HG03521 (cell line): ENCODE results near the gene NCS1.

Experiments used
- ATAC-seq: cut with Tn5 transposase; IDR thresholded peaks from one replicate; pipeline ENCODE4 v1.9.1; 2021; ENCODE audit warnings: mild to moderate bottlenecking, moderate library complexity; ENCODE audit not compliant: unreplicated experiment

The NCS1 gene

DNA sequence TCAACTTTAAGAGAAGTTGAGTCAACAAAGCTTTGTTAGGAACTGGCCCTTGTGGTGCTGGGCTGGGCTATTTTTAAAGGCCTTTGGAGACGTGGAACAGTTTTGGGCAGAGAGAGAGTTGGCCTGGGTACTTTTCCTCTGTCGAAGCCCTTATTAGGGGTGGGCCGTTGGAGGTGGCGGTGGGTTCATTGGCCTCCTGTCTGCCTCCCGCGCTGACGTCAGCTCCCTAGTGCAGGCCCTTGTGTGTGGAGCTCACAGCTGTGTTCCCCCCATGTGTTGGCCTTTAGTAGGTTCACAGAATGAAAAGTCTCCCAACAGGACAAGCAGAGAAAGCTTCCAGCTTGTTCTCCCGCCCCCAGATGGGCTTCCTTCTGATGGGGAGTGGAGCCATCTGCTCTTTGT lies 2.7 kb downstream of the NCS1 start:
- ATAC-seq: no peak

GRCh38 chr9:130175355-130175754 lies 3.2 kb downstream of the NCS1 start:
- no peak for ATAC-seq

DNA sequence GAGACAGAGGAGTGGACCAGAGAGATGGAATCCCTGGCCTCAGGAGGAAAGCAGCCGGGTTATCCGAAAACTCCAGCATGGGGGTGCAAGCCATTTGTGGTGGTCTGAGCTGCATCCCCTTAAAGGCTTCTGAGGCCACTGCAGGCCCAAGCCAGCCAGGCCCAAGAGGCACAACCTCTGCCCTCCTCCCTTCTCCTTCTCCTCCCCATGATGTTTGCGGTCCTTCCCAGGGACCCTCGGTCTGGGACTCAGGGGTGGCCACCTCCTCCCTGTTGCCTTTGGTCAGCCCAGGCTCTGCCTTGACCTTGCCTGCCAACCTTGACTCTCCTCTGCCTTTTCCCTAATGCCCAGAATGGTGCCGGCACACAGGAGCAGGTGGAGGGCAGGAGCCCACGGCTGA lies 4.6 kb downstream of the NCS1 start:
- ATAC-seq: no peak

GRCh38 chr9:130177898-130178805 lies 5.9 kb downstream of the NCS1 start:
- no peak for ATAC-seq

DNA sequence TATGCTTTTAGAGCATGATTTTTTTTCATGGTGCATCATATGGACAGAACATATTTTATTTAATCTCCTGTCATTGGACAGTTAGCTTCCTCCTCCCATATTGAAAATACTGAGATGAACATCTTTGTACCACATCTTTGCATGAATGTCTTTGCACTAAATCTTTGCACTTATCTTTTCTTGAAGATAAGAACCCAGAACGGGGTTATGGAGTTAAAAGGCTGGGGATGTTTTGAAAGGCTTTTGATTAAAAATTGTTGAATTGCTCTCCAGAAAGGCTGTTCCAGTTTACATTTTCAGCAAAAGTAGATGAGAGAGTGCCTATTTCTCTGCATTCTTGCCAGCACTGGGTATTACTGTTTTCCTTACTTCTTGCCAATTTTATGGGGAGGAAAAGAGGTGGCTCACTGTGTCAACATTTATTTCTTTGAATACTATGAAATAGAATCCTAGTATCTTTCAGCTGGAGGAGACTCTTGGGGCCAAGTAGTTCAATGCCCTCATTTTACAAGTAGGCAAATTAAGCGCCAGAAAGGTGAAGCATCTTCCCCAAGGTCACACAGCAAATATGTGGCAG lies 7.2 kb downstream of the NCS1 start:
- ATAC-seq: no peak

DNA sequence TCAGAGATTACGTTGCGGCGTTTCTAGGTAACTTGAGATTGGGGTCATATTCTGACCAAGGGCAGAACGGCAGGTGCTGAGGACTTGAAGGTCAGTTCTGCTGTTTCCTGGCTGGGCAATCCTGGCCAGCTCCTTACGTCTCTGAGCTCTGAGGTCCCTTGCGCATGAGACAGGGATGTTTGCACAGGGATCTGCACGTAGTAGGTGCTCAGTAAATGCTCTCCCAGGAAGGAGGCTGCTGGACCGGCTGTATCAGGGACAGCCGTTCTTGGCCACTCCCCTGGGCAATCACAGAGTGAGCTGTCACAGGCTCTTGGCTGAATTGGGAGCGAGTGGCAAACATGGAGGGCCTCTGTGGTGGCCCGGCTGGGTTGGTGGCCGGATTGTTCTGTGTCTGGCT lies 8.3 kb downstream of the NCS1 start:
- ATAC-seq: no peak

DNA sequence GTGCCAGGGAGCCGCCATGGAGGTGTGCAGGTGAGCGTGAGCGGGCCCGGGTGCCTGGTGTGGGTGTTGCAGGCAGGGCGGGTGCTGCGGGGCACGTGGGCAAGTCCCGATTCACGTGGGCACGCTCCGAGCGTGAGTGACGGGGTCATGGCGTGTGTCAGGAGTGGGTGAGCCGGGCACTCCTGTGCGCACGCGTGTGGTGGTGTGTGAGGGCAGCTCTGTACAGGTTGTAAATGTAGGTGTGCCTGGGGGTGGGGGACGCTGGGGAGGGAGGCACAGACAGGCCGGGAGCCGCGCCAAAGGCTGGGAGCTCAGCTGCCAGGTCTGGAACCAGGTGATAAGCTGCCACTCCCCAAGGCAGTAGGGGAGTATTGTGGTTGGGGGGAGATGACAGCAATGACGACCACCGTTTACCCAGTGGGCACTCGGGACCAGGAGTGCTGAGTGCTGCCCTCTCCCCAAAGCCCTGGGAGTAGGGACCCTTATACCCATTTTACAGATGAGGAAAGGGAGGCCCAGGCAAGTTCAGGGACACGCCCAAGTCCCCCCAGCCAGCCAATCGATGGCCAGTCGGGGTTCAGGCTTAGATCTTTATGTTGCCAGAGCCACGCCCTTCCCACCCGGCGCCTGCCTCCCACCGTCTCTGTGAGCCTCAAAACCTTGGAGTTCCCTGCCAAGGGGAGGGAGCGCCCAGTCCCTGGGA lies 9.6 kb downstream of the NCS1 start:
- no peak for ATAC-seq

GRCh38 chr9:130182381-130182909 lies 10.2 kb downstream of the NCS1 start:
- no peak for ATAC-seq

DNA sequence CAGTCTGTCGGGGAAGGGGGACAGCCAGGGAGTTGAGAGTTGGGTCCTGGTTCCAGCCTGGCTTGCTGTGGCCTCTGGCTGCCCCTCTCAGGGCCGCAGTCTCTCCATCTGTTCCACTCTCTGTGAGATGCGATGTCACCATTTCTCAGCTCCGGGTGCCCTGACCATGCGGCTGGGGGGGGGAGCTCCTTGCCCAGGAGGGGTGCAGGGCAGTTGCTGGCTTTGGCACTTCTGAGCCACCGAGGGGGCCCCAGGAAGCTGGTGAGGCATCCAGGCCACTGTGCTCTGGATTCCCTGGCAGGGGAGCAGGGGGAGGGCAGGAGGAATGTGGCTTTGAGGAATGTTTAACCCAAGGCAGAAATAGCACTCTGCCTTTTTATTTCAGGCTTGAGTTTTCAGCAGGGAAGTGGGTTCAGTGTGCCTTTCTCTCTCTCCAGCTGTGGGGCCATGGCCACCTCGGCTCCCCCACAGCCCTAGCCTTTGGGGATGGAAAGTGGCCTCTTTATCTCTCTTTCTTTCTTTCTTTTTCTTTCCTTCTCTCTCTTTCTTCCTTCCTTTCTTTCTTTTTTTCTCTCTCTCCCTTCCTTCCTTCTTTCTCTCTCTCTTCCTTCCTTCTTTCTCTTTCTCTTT lies 11.0 kb downstream of the NCS1 start:
- ATAC-seq: no peak

DNA sequence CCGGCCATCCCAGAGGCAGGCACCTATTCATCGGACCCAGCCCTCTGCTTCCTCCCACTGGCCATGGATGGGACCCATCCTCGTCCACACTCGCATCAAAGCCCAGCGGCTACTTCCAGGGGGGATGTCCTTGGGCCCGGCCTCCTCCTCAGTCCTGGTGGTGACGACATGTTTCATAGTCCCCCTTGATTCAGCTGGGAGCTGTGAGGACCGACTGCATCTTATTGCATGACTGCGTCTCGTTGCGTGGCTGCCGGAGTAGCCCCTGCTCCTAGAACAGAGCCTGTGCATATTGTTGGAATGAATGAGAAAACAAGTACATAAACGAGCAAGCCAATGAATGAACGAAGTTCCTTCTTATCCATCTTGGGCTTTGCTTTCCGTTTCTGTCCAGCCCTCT lies 12.8 kb downstream of the NCS1 start:
- ATAC-seq: no peak

- ATAC-seq: no peak
Observed at GRCh38 chr9:130185490-130186031, 13.4 kb downstream of the NCS1 start.

DNA sequence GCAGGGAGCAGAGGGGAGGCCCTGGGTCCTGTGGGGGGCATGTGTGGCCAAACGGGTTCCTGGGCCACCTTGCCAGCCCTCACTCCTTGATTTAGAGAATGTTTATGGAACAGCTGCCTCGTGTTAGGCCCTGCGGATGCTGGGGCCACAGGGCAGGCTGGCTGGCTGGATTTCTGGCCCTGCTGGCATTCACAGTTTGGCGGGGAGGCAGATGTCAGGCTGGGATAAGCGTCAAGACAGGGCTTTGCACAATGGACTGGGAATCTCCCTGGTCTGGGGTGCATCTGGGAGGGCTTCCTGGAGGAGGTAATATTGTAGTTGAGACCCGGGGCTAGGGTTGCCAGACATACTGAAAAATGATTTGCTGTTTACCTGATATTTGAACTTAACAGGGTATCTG lies 13.8 kb downstream of the NCS1 start:
- ATAC-seq: no peak

DNA sequence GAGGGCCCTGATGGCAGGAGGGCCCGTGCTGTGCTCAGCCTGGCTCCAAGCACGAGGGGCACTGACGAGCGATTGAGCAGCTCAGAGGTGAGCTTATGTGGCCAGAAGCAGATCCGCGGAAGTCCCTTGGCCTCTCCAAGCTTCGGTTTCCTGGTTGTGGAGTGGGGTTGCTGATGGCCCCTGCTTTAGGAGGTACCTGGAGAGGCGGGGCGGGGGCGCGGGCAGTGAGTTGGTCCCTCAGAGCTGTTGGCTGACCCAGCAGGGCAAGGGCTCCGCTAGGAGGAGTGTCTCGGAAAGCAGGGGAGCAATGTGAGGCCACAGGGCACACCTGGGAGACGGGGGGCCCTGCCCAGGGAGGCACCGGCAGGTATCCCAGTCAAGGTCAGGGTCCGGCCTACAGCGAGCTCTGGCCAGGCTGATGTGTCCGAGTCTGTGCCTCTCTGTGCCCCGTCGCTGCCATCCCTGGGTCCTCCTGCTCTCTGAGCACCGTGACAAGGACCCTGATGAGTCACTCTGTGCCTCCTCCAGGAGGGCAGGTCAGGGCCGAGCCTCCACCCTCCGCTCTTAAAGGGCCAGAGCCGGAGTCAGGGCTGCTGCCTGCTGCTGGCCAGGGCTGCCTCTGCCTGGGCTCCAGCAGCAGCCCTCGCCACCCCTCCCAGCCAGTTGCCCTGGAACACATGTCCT lies 14.8 kb downstream of the NCS1 start:
- ATAC-seq: no peak

GRCh38 chr9:130187523-130187846 lies 15.3 kb downstream of the NCS1 start:
- ATAC-seq: no peak

GRCh38 chr9:130188860-130189481 lies 16.8 kb downstream of the NCS1 start:
- ATAC-seq: no peak

- ATAC-seq: no peak
Observed at GRCh38 chr9:130189840-130190239, 17.6 kb downstream of the NCS1 start.

- ATAC-seq: no peak
Observed at GRCh38 chr9:130191068-130191748, 19.0 kb downstream of the NCS1 start.

- ATAC-seq: no peak
Observed at GRCh38 chr9:130191749-130192120, 19.5 kb downstream of the NCS1 start.

DNA sequence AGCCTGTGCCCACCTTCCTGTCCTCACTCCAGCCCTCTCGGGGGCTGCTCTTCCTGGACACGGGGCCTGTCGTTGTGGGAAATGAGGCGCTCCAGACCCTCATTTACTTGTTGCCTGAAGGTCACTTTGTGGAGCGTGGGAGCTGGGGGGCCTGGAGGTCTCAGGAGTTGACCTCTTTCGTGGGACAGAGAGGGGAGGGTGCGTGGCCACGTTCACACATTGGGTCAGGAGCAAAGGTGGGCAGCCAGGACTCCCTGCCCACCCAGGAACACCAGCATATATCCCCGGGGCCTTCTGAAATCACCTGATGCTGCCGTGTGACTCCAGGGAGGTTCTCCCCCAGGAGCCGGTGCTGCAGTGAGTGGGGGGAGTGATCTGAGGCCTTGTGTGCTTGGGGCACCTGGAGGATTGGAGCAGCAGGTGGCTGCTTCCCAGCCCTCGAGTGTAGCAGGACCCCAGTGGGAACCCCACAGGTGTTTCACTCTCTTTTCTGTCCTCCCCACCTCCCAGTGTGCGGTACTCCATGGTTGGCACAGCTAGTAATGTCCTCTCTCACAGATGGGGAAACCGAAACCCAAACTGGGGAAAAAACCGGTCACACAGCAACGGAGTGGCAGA lies 20.3 kb downstream of the NCS1 start:
- ATAC-seq: no peak
